Measurements from ENCODE around the gene CNTN1. TPM values are rescaled to one million over a fixed set of nuclear protein-coding genes. Genes with fewer than 3 reads are reported as not detected.

The CNTN1 gene
- total RNA-seq, 2 donors from 2014 or later: not detected

- Mint-ChIP-seq H3K27ac (no peak overlapping the region), H3K36me3 (no peaks in the 10 kb centered on the region), H3K9me3 (peaks cover 8% of the 10 kb centered on the region), H3K4me1 (ENCODE audit: low read depth in 2 of 2) (no peaks in the 10 kb centered on the region), H3K27me3 (no peaks in the 10 kb centered on the region), H3K4me3 (no peak overlapping the region)
- ATAC-seq (no peak), DNase-seq (ENCODE audit: low spot score) (no peak)
Measured at GRCh38 chr12:40874868-40875267, 182.6 kb downstream of the CNTN1 start.

GRCh38 chr12:40889329-40889728, 197.1 kb downstream of the CNTN1 start:
- no peak for DNase-seq (ENCODE audit: low spot score)
- ATAC-seq: no peak
- Mint-ChIP-seq H3K9me3 (peaks cover 9% of the 10 kb centered on the region), H3K27me3 (no peaks in the 10 kb centered on the region), H3K4me3 (no peak overlapping the region), H3K36me3 (no peaks in the 10 kb centered on the region), H3K27ac (no peak overlapping the region), H3K4me1 (ENCODE audit: low read depth in 2 of 2) (no peaks in the 10 kb centered on the region)

- H3K36me3 Mint-ChIP-seq: no peaks in the 10 kb centered on the region
- ATAC-seq (no peak), DNase-seq (ENCODE audit: low spot score) (no peak)
- no peak overlapping the region for H3K27ac Mint-ChIP-seq
- peaks cover 6% of the 10 kb centered on the region for H3K9me3 Mint-ChIP-seq
- no peak overlapping the region for H3K4me3 Mint-ChIP-seq
- H3K27me3 Mint-ChIP-seq: no peaks in the 10 kb centered on the region
- H3K4me1 Mint-ChIP-seq (ENCODE audit: low read depth in 2 of 2): no peaks in the 10 kb centered on the region
Measured at GRCh38 chr12:40892528-40892927, 200.3 kb downstream of the CNTN1 start.

- no peaks in the 10 kb centered on the region for H3K27me3 Mint-ChIP-seq
- H3K9me3 Mint-ChIP-seq: no peaks in the 10 kb centered on the region
- no peak overlapping the region for H3K27ac Mint-ChIP-seq
- no peaks in the 10 kb centered on the region for H3K4me1 Mint-ChIP-seq (ENCODE audit: low read depth in 2 of 2)
- DNase-seq (ENCODE audit: low spot score): no peak
- H3K4me3 Mint-ChIP-seq: no peak overlapping the region
- no peak for ATAC-seq
- no peaks in the 10 kb centered on the region for H3K36me3 Mint-ChIP-seq
Measured at GRCh38 chr12:40898505-40898904, 206.3 kb downstream of the CNTN1 start.

DNA sequence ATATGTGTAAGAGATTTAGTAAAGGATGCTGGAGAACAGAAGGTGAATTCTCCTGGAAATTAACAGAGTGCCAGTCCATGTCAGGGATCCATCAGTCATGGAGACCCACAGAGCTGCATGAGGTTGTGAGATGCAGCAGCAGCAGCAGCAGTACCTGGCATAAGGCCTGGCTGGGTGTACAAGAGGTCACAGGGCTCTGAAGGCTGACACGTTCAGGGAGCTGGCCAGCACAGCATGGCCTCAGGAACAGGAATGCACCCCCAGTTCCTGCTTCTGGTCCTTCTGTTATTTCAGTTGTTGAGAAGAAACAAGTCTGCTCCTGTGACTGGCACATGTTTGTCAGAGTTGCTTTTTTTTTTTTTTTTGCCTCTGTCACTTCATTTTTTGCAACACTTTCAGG, 210.8 kb downstream of the CNTN1 start:
- H3K4me3 Mint-ChIP-seq: no peak overlapping the region
- H3K9me3 Mint-ChIP-seq: no peaks in the 10 kb centered on the region
- no peak for ATAC-seq
- H3K4me1 Mint-ChIP-seq (ENCODE audit: low read depth in 2 of 2): no peaks in the 10 kb centered on the region
- H3K27me3 Mint-ChIP-seq: no peaks in the 10 kb centered on the region
- H3K27ac Mint-ChIP-seq: no peak overlapping the region
- no peaks in the 10 kb centered on the region for H3K36me3 Mint-ChIP-seq
- DNase-seq (ENCODE audit: low spot score): no peak

- DNase-seq (ENCODE audit: low spot score) (no peak), ATAC-seq (no peak)
- Mint-ChIP-seq H3K27me3 (no peaks in the 10 kb centered on the region), H3K27ac (no peak overlapping the region), H3K4me3 (no peak overlapping the region), H3K9me3 (peaks cover 3% of the 10 kb centered on the region), H3K36me3 (no peaks in the 10 kb centered on the region), H3K4me1 (ENCODE audit: low read depth in 2 of 2) (no peaks in the 10 kb centered on the region)
Measured at GRCh38 chr12:40907115-40907527, 214.9 kb downstream of the CNTN1 start.

DNA sequence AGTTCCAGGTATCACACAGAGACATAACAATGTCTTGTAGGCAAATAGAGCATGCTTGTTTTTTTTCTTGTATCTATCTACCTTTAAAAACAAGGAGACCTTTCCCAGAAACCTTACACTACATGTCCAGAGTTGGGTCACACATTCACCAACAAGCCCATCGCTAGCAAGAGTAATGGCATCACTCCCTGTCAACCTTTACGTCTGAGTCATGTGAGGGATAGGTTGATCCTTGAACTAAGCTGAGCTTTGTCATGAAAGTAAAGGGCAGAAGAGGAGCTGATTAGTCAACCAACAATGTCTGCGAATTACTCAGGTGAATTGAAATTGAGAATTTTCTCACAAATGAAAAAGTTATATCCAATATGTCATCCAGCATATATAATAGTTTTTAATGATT, 219.4 kb downstream of the CNTN1 start:
- DNase-seq (ENCODE audit: low spot score) (no peak), ATAC-seq (no peak)
- no peaks in the 10 kb centered on the region for H3K36me3 Mint-ChIP-seq
- H3K4me1 Mint-ChIP-seq (ENCODE audit: low read depth in 2 of 2): no peaks in the 10 kb centered on the region
- H3K27ac Mint-ChIP-seq: no peak overlapping the region
- H3K9me3 Mint-ChIP-seq: peaks cover 3% of the 10 kb centered on the region
- no peak overlapping the region for H3K4me3 Mint-ChIP-seq
- H3K27me3 Mint-ChIP-seq: no peaks in the 10 kb centered on the region

GRCh38 chr12:40915172-40915571, 222.9 kb downstream of the CNTN1 start:
- ATAC-seq: no peak
- Mint-ChIP-seq H3K4me3 (no peak overlapping the region), H3K4me1 (ENCODE audit: low read depth in 2 of 2) (no peaks in the 10 kb centered on the region), H3K27me3 (no peaks in the 10 kb centered on the region), H3K27ac (no peak overlapping the region), H3K9me3 (no peaks in the 10 kb centered on the region), H3K36me3 (no peaks in the 10 kb centered on the region)
- DNase-seq (ENCODE audit: low spot score): no peak

DNA sequence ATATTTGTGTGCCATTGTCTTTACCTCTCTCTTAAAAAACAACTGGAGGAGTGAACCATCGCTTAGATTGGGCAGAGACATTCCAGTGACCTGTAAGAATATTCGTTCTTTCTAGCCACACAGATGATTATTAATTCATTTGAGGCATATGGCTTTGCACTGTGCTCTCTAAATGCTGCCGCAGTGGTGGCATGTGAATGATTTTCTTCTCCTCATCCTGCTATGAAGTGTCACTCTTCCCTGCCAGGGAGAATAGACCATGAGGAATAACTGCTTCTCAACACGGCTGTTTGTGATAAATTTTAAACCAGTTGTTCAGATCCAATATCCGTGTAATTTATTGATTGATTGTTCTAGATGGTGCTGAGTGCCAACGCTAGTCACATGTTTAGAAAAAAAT, 225.3 kb downstream of the CNTN1 start:
- no peak for DNase-seq (ENCODE audit: low spot score)
- no peak for ATAC-seq
- Mint-ChIP-seq H3K9me3 (no peaks in the 10 kb centered on the region), H3K27me3 (no peaks in the 10 kb centered on the region), H3K27ac (no peak overlapping the region), H3K36me3 (no peaks in the 10 kb centered on the region), H3K4me3 (no peak overlapping the region), H3K4me1 (ENCODE audit: low read depth in 2 of 2) (no peaks in the 10 kb centered on the region)

GRCh38 chr12:40921563-40922163, 229.4 kb downstream of the CNTN1 start:
- no peaks in the 10 kb centered on the region for H3K27me3 Mint-ChIP-seq
- H3K4me3 Mint-ChIP-seq: no peak overlapping the region
- no peaks in the 10 kb centered on the region for H3K9me3 Mint-ChIP-seq
- DNase-seq (ENCODE audit: low spot score) (no peak), ATAC-seq (no peak)
- no peaks in the 10 kb centered on the region for H3K4me1 Mint-ChIP-seq (ENCODE audit: low read depth in 2 of 2)
- no peak overlapping the region for H3K27ac Mint-ChIP-seq
- H3K36me3 Mint-ChIP-seq: no peaks in the 10 kb centered on the region

- Mint-ChIP-seq H3K9me3 (peaks cover 4% of the 10 kb centered on the region), H3K4me1 (ENCODE audit: low read depth in 2 of 2) (no peaks in the 10 kb centered on the region), H3K27me3 (no peaks in the 10 kb centered on the region), H3K27ac (no peak overlapping the region), H3K4me3 (no peak overlapping the region), H3K36me3 (no peaks in the 10 kb centered on the region)
- DNase-seq (ENCODE audit: low spot score) (no peak), ATAC-seq (no peak)
Measured at GRCh38 chr12:40937891-40938290, 245.7 kb downstream of the CNTN1 start.

- ATAC-seq: no peak
- H3K36me3 Mint-ChIP-seq: no peaks in the 10 kb centered on the region
- H3K4me1 Mint-ChIP-seq (ENCODE audit: low read depth in 2 of 2): no peaks in the 10 kb centered on the region
- H3K27me3 Mint-ChIP-seq: no peaks in the 10 kb centered on the region
- H3K27ac Mint-ChIP-seq: no peak overlapping the region
- DNase-seq (ENCODE audit: low spot score): no peak
- H3K9me3 Mint-ChIP-seq: no peaks in the 10 kb centered on the region
- no peak overlapping the region for H3K4me3 Mint-ChIP-seq
Measured at GRCh38 chr12:40942326-40942725, 250.1 kb downstream of the CNTN1 start.

DNA sequence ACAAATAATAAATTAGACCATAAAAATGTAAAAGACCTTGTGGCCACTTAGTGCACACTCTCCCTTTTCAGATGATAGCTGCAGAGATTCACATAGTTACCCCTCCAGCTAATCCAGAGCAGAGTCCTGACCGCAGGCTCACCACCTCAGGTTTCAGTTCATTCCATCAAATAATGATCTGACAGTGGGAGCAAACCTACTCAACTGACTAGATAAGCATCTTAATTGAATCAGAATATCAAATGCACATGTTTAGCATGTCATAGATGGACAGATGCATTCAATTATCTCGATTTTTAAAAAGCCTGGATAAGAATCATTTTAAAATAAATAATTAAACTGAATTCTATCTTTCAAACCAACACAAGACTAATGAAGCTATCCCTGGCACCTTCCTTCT, 253.5 kb downstream of the CNTN1 start:
- Mint-ChIP-seq H3K4me1 (ENCODE audit: low read depth in 2 of 2) (no peaks in the 10 kb centered on the region), H3K4me3 (no peak overlapping the region), H3K9me3 (no peaks in the 10 kb centered on the region), H3K36me3 (no peaks in the 10 kb centered on the region), H3K27ac (no peak overlapping the region), H3K27me3 (no peaks in the 10 kb centered on the region)
- DNase-seq (ENCODE audit: low spot score) (no peak), ATAC-seq (no peak)

DNA sequence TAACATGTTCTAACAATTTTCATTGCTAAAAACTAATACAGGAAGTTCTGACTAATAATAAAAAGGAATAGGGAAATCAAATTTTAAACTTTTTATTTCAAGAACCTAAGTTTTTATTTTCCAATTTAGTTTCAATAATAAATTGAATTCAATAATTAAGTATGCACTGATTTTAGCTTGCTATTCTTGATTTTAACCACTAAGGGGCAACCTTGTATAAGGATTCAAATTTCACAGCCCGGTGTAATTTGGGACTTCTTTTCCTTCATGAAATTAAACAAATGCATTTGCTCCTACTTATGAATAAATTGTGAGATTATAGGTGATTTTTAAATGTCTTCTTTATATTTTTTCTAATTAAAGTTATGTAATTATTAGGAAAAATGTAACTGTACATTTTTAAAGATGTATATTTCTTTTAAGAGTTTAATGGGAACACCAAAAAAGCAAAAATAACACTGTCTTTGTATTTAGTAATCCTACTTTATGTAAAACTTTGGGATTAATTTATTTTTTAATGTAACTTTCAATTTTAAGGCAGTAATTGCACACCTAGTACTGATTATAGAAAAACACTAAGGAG, 254.5 kb downstream of the CNTN1 start:
- no peak for DNase-seq (ENCODE audit: low spot score)
- no peak for ATAC-seq
- Mint-ChIP-seq H3K36me3 (no peaks in the 10 kb centered on the region), H3K4me1 (ENCODE audit: low read depth in 2 of 2) (no peaks in the 10 kb centered on the region), H3K27ac (no peak overlapping the region), H3K4me3 (no peak overlapping the region), H3K9me3 (no peaks in the 10 kb centered on the region), H3K27me3 (no peaks in the 10 kb centered on the region)

DNA sequence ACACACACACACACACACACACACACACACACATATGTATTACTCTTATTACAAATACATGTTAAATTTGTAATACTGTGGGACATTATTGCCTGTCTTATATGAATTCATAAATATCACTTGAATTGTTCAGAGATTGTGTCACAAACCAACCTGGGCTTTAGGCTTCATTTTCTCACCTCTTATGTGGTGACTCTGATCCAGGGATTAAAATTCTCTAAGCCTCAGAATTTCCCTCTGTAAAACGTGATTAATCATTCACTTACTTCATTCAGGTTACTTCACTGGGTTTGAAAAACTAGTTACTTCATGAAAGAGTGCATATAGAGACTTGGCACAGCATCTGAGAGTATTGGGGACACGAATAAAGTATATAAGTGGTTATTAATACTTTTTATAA, 255.6 kb downstream of the CNTN1 start:
- Mint-ChIP-seq H3K9me3 (no peaks in the 10 kb centered on the region), H3K27ac (no peak overlapping the region), H3K4me1 (ENCODE audit: low read depth in 2 of 2) (no peaks in the 10 kb centered on the region), H3K36me3 (no peaks in the 10 kb centered on the region), H3K4me3 (no peak overlapping the region), H3K27me3 (no peaks in the 10 kb centered on the region)
- DNase-seq (ENCODE audit: low spot score) (no peak), ATAC-seq (no peak)

Measured in natural killer cell treated with Interleukin-12 subunit alpha and Interleukin-12 subunit beta and Interleukin-15 and Interleukin-18, amount 100 ng/mL, for 72 hours (primary cell).